HEK293T (cell line): ENCODE data around the gene RAB7B.

Experiments used
- CTCF ChIA-PET: fragments of 350-600 bp; formaldehyde crosslinking; extraction: SDS; loops from one replicate; lab custom pipeline; 2021; ENCODE audit warnings: antibody characterized with exemption, inconsistent platforms; lab: Yijun Ruan, JAX
- POLR2A ChIA-PET: fragments of 350-600 bp; formaldehyde crosslinking; extraction: SDS; loops from one replicate; lab custom pipeline; 2020; ENCODE audit warnings: antibody characterized with exemption, inconsistent platforms; lab: Yijun Ruan, JAX
- DNase-seq: peaks from one replicate; pipeline ENCODE4 v3.0.0; 2012; ENCODE audit warnings: mixed read lengths; ENCODE audit errors: extremely low spot score
- ARNT ChIP-seq: fragments of 450-650 bp; IDR thresholded peaks from 2 replicates; pipeline ENCODE4 v1.6.1; 2017; ENCODE audit warnings: mild to moderate bottlenecking
- BHLHE40 ChIP-seq: fragments of 450-650 bp; IDR thresholded peaks from 2 replicates; pipeline ENCODE4 v1.6.1; 2016; ENCODE audit warnings: mild to moderate bottlenecking, moderate library complexity, borderline replicate concordance
- CTBP1 ChIP-seq: fragments of 450-650 bp; IDR thresholded peaks from 2 replicates; pipeline ENCODE4 v1.6.1; 2016; ENCODE audit warnings: borderline replicate concordance
- ELF4 ChIP-seq: fragments of 450-650 bp; IDR thresholded peaks from 2 replicates; pipeline ENCODE4 v1.6.1; 2017; ENCODE audit warnings: antibody characterized with exemption
- FOXA1 ChIP-seq: fragments of 450-650 bp; IDR thresholded peaks from 2 replicates; pipeline ENCODE4 v1.6.1; 2016; ENCODE audit warnings: mild to moderate bottlenecking
- FOXK2 ChIP-seq: fragments of 450-650 bp; IDR thresholded peaks from 2 replicates; pipeline ENCODE4 v1.6.1; 2016; ENCODE audit warnings: mild to moderate bottlenecking
- FOXM1 ChIP-seq: fragments of 450-650 bp; IDR thresholded peaks from 2 replicates; pipeline ENCODE4 v1.6.1; 2017; ENCODE audit warnings: mild to moderate bottlenecking, borderline replicate concordance
- HDGF ChIP-seq: fragments of 450-650 bp; IDR thresholded peaks from 2 replicates; pipeline ENCODE4 v1.6.1; 2017; ENCODE audit warnings: antibody characterized with exemption, borderline replicate concordance
- L3MBTL2 ChIP-seq: fragments of 450-650 bp; conservative IDR thresholded peaks from 2 replicates; pipeline ENCODE4 v1.6.1; 2016; ENCODE audit warnings: mild to moderate bottlenecking
- LEF1 ChIP-seq: fragments of 450-650 bp; IDR thresholded peaks from 2 replicates; pipeline ENCODE4 v1.6.1; 2017; ENCODE audit warnings: mild to moderate bottlenecking, borderline replicate concordance
- NFRKB ChIP-seq: fragments of 450-650 bp; IDR thresholded peaks from 2 replicates; pipeline ENCODE4 v1.6.1; 2016; ENCODE audit warnings: mild to moderate bottlenecking, moderate library complexity
- PKNOX1 ChIP-seq: fragments of 450-650 bp; IDR thresholded peaks from 2 replicates; pipeline ENCODE4 v1.6.1; 2016
- SP1 ChIP-seq: fragments of 450-650 bp; IDR thresholded peaks from 2 replicates; pipeline ENCODE4 v1.6.1; 2017
- SUZ12 ChIP-seq: fragments of 450-650 bp; IDR thresholded peaks from 2 replicates; pipeline ENCODE4 v1.6.1; 2016; ENCODE audit warnings: mild to moderate bottlenecking
- TARDBP ChIP-seq: fragments of 450-650 bp; IDR thresholded peaks from 2 replicates; pipeline ENCODE4 v1.6.1; 2016
- ZNF384 ChIP-seq: fragments of 450-650 bp; IDR thresholded peaks from 2 replicates; pipeline ENCODE4 v1.6.1; 2016

Gene RAB7B

GRCh38 chr1:205975387-205975998 is 27.7 kb downstream of the RAB7B start:
- no peak for DNase-seq
- TF ChIP-seq BHLHE40 = no peak
- TF ChIP-seq FOXA1 = no peak
- TF ChIP-seq LEF1 = no peak
- no peak for TF ChIP-seq CTBP1
- TF ChIP-seq TARDBP = no peak
- TF ChIP-seq PKNOX1 = no peak
- CTCF ChIA-PET = interaction anchor here (2.2 to 5.2 kb wide), 2 partner anchors 57 to 317 kb away, joined by 23 to 197 read pairs; no protein-coding TSS in a partner anchor
- POLR2A ChIA-PET = no interaction called here

GRCh38 chr1:205974712-205975111 is 28.5 kb downstream of the RAB7B start:
- CTCF ChIA-PET = no interaction called here
- DNase-seq = no peak
- TF ChIP-seq FOXA1 (no peak), PKNOX1 (no peak), NFRKB (no peak), LEF1 (no peak), SP1 (no peak), ZNF384 (no peak), HDGF (no peak), CTBP1 (no peak), ELF4 (no peak), L3MBTL2 (no peak), FOXM1 (no peak), BHLHE40 (no peak), FOXK2 (no peak), SUZ12 (no peak), ARNT (no peak), TARDBP (no peak)
- POLR2A ChIA-PET = no interaction called here

- CTCF ChIA-PET = no interaction called here
- DNase-seq = no peak
- TF ChIP-seq BHLHE40 (no peak), TARDBP (peak; percentile 68; the same call in 1 of the 2 replicates)
- POLR2A ChIA-PET = no interaction called here
Observed at GRCh38 chr1:205973377-205974232, 29.6 kb downstream of the RAB7B start.

GRCh38 chr1:205972491-205973168 is 30.6 kb downstream of the RAB7B start:
- TF ChIP-seq ARNT (no peak), SP1 (no peak), FOXK2 (no peak), NFRKB (no peak), FOXM1 (no peak), CTBP1 (no peak), LEF1 (no peak), HDGF (no peak)
- no peak for DNase-seq
- POLR2A ChIA-PET = no interaction called here
- CTCF ChIA-PET = no interaction called here

- DNase-seq = no peak
- ChIA-PET CTCF (no interaction called here), POLR2A (no interaction called here)
- no peak for TF ChIP-seq SUZ12
- TF ChIP-seq ZNF384 = no peak
- TF ChIP-seq SP1 = no peak
- TF ChIP-seq HDGF = no peak
- TF ChIP-seq TARDBP = no peak
- no peak for TF ChIP-seq PKNOX1
- TF ChIP-seq ELF4 = no peak
- no peak for TF ChIP-seq LEF1
- no peak for TF ChIP-seq FOXA1
- TF ChIP-seq L3MBTL2 = no peak
- no peak for TF ChIP-seq FOXM1
Observed at GRCh38 chr1:205972081-205972480, 31.1 kb downstream of the RAB7B start.

- CTCF ChIA-PET = no interaction called here
- POLR2A ChIA-PET = no interaction called here
- DNase-seq = no peak
- no peak for TF ChIP-seq NFRKB
- TF ChIP-seq L3MBTL2 = no peak
- no peak for TF ChIP-seq HDGF
- no peak for TF ChIP-seq FOXA1
- no peak for TF ChIP-seq ARNT
- no peak for TF ChIP-seq LEF1
- TF ChIP-seq CTBP1 = no peak
- TF ChIP-seq SP1 = no peak
- TF ChIP-seq FOXM1 = no peak
Observed at GRCh38 chr1:205971082-205971481, 32.1 kb downstream of the RAB7B start.
